ENCODE measurements around the gene ZNF423.

GRCh38 chr16:49552313-49552928 lies 303.5 kb downstream of the ZNF423 start:
- no peak for TF ChIP-seq CTCF (IDR thresholded peaks at IDR 0.05)
- TF ChIP-seq EP300 (IDR thresholded peaks at IDR 0.05) = no peak
- no peak for TF ChIP-seq POLR2A (IDR thresholded peaks at IDR 0.05)
- TF ChIP-seq POLR2AphosphoS5 (IDR thresholded peaks at IDR 0.05) = no peak
